Parathyroid adenoma (tissue), 2 donors: Measurements from ENCODE around the gene NKAPD1.

ENCODE experiments used
- H2AFZ ChIP-seq: fragments of 300-600 bp; sonication (generic); one replicate; pipeline ENCODE4 v1.7.0; 2017; ENCODE audit warnings: antibody characterized with exemption, mild to moderate bottlenecking
- H3K27ac ChIP-seq: fragments of 300-600 bp; sonication (generic); one replicate; pipeline ENCODE4 v1.7.0; 2017
- H3K27me3 ChIP-seq: fragments of 300-600 bp; sonication (generic); one replicate; pipeline ENCODE4 v1.7.0; 2017; ENCODE audit warnings: low read length; ENCODE audit not compliant: control insufficient read depth, insufficient read depth
- H3K36me3 ChIP-seq: fragments of 300-600 bp; sonication (generic); one replicate; pipeline ENCODE4 v1.7.0; 2017; ENCODE audit warnings: low read length; ENCODE audit not compliant: control insufficient read depth, insufficient read depth
- H3K4me1 ChIP-seq: fragments of 300-600 bp; sonication (generic); one replicate; pipeline ENCODE4 v1.7.0; 2017; ENCODE audit warnings: control low read depth
- H3K4me2 ChIP-seq: fragments of 300-600 bp; sonication (generic); one replicate; pipeline ENCODE4 v1.7.0; 2017; ENCODE audit warnings: low read length
- H3K4me3 ChIP-seq: fragments of 300-600 bp; sonication (generic); one replicate; pipeline ENCODE4 v1.7.0; 2017; ENCODE audit warnings: low read depth, low read length
- H3K79me2 ChIP-seq: fragments of 300-600 bp; sonication (generic); one replicate; pipeline ENCODE4 v1.7.0; 2017; ENCODE audit warnings: control low read depth
- H3K9ac ChIP-seq: fragments of 300-600 bp; sonication (generic); one replicate; pipeline ENCODE4 v1.7.0; 2017; ENCODE audit warnings: mild to moderate bottlenecking
- H3K9me3 ChIP-seq: fragments of 300-600 bp; sonication (generic); one replicate; pipeline ENCODE4 v1.7.0; 2017; ENCODE audit warnings: low read length; ENCODE audit not compliant: control insufficient read depth
- CTCF ChIP-seq: fragments of 300-600 bp; sonication (generic); IDR thresholded peaks from one replicate; pipeline ENCODE4 v1.7.0; 2017; ENCODE audit warnings: antibody characterized with exemption, mild to moderate bottlenecking
- donor health status: primary hyperparathyroidism.

NKAPD1 gene

GRCh38 chr11:112100462-112100861, 26.4 kb downstream of the NKAPD1 start:
- Histone ChIP-seq H3K27me3 (no peaks in the 10 kb centered on the region), H3K27ac (no peak overlapping the region), H3K4me1 (peaks cover 4% of the 10 kb centered on the region), H3K9ac (no peak overlapping the region), H3K79me2 (no peaks in the 10 kb centered on the region), H3K4me2 (no peak overlapping the region), H3K9me3 (no peaks in the 10 kb centered on the region), H3K36me3 (no peaks in the 10 kb centered on the region), H2AFZ (no peak overlapping the region), H3K4me3 (no peak overlapping the region)
- TF ChIP-seq CTCF = no peak

GRCh38 chr11:112103446-112103845, 29.3 kb downstream of the NKAPD1 start:
- Histone ChIP-seq H3K36me3 (no peaks in the 10 kb centered on the region), H3K9me3 (no peaks in the 10 kb centered on the region), H2AFZ (no peak overlapping the region), H3K27me3 (no peaks in the 10 kb centered on the region), H3K27ac (no peak overlapping the region), H3K4me1 (peaks cover 4% of the 10 kb centered on the region), H3K4me3 (no peak overlapping the region), H3K79me2 (no peaks in the 10 kb centered on the region), H3K9ac (no peak overlapping the region), H3K4me2 (no peak overlapping the region)
- no peak for TF ChIP-seq CTCF

- no peak overlapping the region for H2AFZ ChIP-seq
- H3K9ac ChIP-seq = no peak overlapping the region
- no peak for TF ChIP-seq CTCF
- no peaks in the 10 kb centered on the region for H3K36me3 ChIP-seq
- no peak overlapping the region for H3K4me2 ChIP-seq
- no peak overlapping the region for H3K4me3 ChIP-seq
- no peaks in the 10 kb centered on the region for H3K4me1 ChIP-seq
- no peaks in the 10 kb centered on the region for H3K79me2 ChIP-seq
- H3K9me3 ChIP-seq = no peaks in the 10 kb centered on the region
- H3K27ac ChIP-seq = no peak overlapping the region
- no peaks in the 10 kb centered on the region for H3K27me3 ChIP-seq
Observed at GRCh38 chr11:112106070-112106469, 32.0 kb downstream of the NKAPD1 start.

- Histone ChIP-seq H3K9ac (no peak overlapping the region), H3K79me2 (no peaks in the 10 kb centered on the region), H3K27ac (no peak overlapping the region), H3K27me3 (no peaks in the 10 kb centered on the region), H3K36me3 (no peaks in the 10 kb centered on the region), H2AFZ (peak overlapping the region; percentile 46), H3K4me2 (no peak overlapping the region), H3K9me3 (no peaks in the 10 kb centered on the region), H3K4me1 (no peaks in the 10 kb centered on the region), H3K4me3 (no peak overlapping the region)
- TF ChIP-seq CTCF = peak; percentile 40
Observed at GRCh38 chr11:112113539-112114457, 39.7 kb downstream of the NKAPD1 start.

GRCh38 chr11:112114460-112114859, 40.4 kb downstream of the NKAPD1 start:
- Histone ChIP-seq H2AFZ (no peak overlapping the region), H3K27me3 (no peaks in the 10 kb centered on the region), H3K9me3 (no peaks in the 10 kb centered on the region), H3K79me2 (no peaks in the 10 kb centered on the region), H3K9ac (no peak overlapping the region), H3K4me3 (no peak overlapping the region), H3K27ac (no peak overlapping the region), H3K36me3 (no peaks in the 10 kb centered on the region), H3K4me2 (no peak overlapping the region), H3K4me1 (no peaks in the 10 kb centered on the region)
- TF ChIP-seq CTCF = no peak
